CD4-positive, CD25-positive, alpha-beta regulatory T cell (primary cell): ENCODE results near the gene RNF123. TPM values are rescaled to one million over a fixed set of nuclear protein-coding genes. Genes with fewer than 3 reads are reported as not detected.

Experiments
- ATAC-seq, 2 donors: fragments of 150-1000 bp; cut with Tn5 transposase; one replicate each; pipeline ENCODE4 v1.10.0; 2021; ENCODE audit warnings: low read depth in 2 of 2, moderate number of reproducible peaks in 2 of 2, moderate library complexity in 1 of 2
- DNase-seq, 3 donors: peaks; one replicate each; pipeline versions ENCODE4 v3.0.0 to v3.0.0-alpha.2; 2012 to 2022; ENCODE audit warnings: mixed read lengths in 1 of 3
- H3K27ac ChIP-seq: one replicate; pipeline ENCODE4 v1.7.0; 2013; ENCODE audit warnings: mild to moderate bottlenecking, low read length; ENCODE audit not compliant: insufficient read depth, poor library complexity, severe bottlenecking
- H3K27me3 ChIP-seq: one replicate; pipeline ENCODE4 v1.7.0; 2013; ENCODE audit warnings: low read length; ENCODE audit not compliant: control insufficient read depth, insufficient read depth
- H3K36me3 ChIP-seq: one replicate; pipeline ENCODE4 v1.7.0; 2013; ENCODE audit warnings: mild to moderate bottlenecking, low read length, moderate library complexity; ENCODE audit not compliant: control insufficient read depth, insufficient read depth
- H3K4me1 ChIP-seq: 2 replicates; pipeline ENCODE4 v1.7.0; 2013; ENCODE audit warnings: mild to moderate bottlenecking, low read length; ENCODE audit not compliant: insufficient read depth, control insufficient read depth, poor library complexity, severe bottlenecking
- H3K4me3 ChIP-seq: one replicate; pipeline ENCODE4 v1.7.0; 2013; ENCODE audit warnings: low read depth, mild to moderate bottlenecking, low read length, moderate library complexity
- H3K9me3 ChIP-seq, 2 experiments: 1 replicate in 1 of 2; 2 replicates in 1 of 2; pipeline ENCODE4 v1.7.0; 2013; ENCODE audit warnings: low read length in 2 of 2, mild to moderate bottlenecking in 1 of 2, moderate library complexity in 1 of 2; ENCODE audit not compliant: control insufficient read depth in 2 of 2
- H3K27ac Mint-ChIP-seq, 3 donors: one replicate each; pipeline ENCODE4 v1.8.0; 2020 to 2022; ENCODE audit warnings: mild to moderate bottlenecking in 3 of 3, mixed read lengths in 3 of 3, moderate library complexity in 2 of 3
- H3K27me3 Mint-ChIP-seq: one replicate; pipeline ENCODE4 v1.8.0; 2022; ENCODE audit warnings: mild to moderate bottlenecking, mixed read lengths
- H3K36me3 Mint-ChIP-seq: one replicate; pipeline ENCODE4 v1.8.0; 2020; ENCODE audit warnings: mixed read lengths
- H3K4me1 Mint-ChIP-seq, 4 donors: one replicate each; pipeline ENCODE4 v1.8.0; 2020 to 2022; ENCODE audit warnings: mixed read lengths in 4 of 4, mild to moderate bottlenecking in 1 of 4
- H3K4me3 Mint-ChIP-seq, 4 donors: one replicate each; pipeline ENCODE4 v1.8.0; 2020 to 2022; ENCODE audit warnings: mild to moderate bottlenecking in 4 of 4, mixed read lengths in 4 of 4, moderate library complexity in 3 of 4
- H3K9me3 Mint-ChIP-seq, 7 donors: one replicate each; pipeline ENCODE4 v1.8.0; 2020 to 2022; ENCODE audit warnings: mixed read lengths in 7 of 7, mild to moderate bottlenecking in 3 of 7, moderate library complexity in 2 of 7
- polyA plus RNA-seq, 4 donors: library from polyadenylated mRNA; unstranded; fragments of 300-500 nt; fragmentation: Illumina TruSeq; gene quantifications; one replicate each; pipeline ENCODE4 v1.2.3, GENCODE V29; 2021
- total RNA-seq: library from RNA; stranded (reverse); gene quantifications from one replicate; pipeline ENCODE4 v1.2.3, GENCODE V29; 2022

The RNF123 gene
- total and polyA plus RNA-seq, 5 donors from 2014 or later = 9.8 to 47.1 (median 13.6) TPM

- ATAC-seq = no peak
- Mint-ChIP-seq H3K4me3 (peak overlapping the region in 1 of 4 donors; percentile 50), H3K36me3 (peaks cover 9% of the 10 kb centered on the region), H3K27me3 (no peaks in the 10 kb centered on the region), H3K4me1 (peaks cover 0 to 23% (median 12%) of the 10 kb centered on the region in 4 donors), H3K9me3 (no peaks in the 10 kb centered on the region), H3K27ac (no peak overlapping the region)
- Histone ChIP-seq H3K4me1 (peaks cover 21% of the 10 kb centered on the region), H3K27ac (no peak overlapping the region), H3K4me3 (no peak overlapping the region), H3K27me3 (no peaks in the 10 kb centered on the region), H3K36me3 (no peaks in the 10 kb centered on the region), H3K9me3 (no peaks in the 10 kb centered on the region)
- DNase-seq = no peak
Measured at GRCh38 chr3:49714728-49715550, 25.6 kb downstream of the RNF123 start.

- H3K4me3 Mint-ChIP-seq = no peak overlapping the region
- H3K4me1 Mint-ChIP-seq = peaks cover 0 to 29% (median 13%) of the 10 kb centered on the region in 4 donors
- Histone ChIP-seq H3K9me3 (no peaks in the 10 kb centered on the region), H3K4me1 (peaks cover 22% of the 10 kb centered on the region), H3K27ac (no peak overlapping the region), H3K27me3 (no peaks in the 10 kb centered on the region), H3K36me3 (no peaks in the 10 kb centered on the region), H3K4me3 (no peak overlapping the region)
- no peaks in the 10 kb centered on the region for H3K9me3 Mint-ChIP-seq
- ATAC-seq (no peak), DNase-seq (no peak)
- no peak overlapping the region for H3K27ac Mint-ChIP-seq
- H3K36me3 Mint-ChIP-seq = peaks cover 9% of the 10 kb centered on the region
- H3K27me3 Mint-ChIP-seq = no peaks in the 10 kb centered on the region
Measured at GRCh38 chr3:49715611-49716121, 26.3 kb downstream of the RNF123 start.

- H3K4me1 Mint-ChIP-seq = peaks cover 0 to 34% (median 13%) of the 10 kb centered on the region in 4 donors
- no peaks in the 10 kb centered on the region for H3K27me3 Mint-ChIP-seq
- no peaks in the 10 kb centered on the region for H3K9me3 Mint-ChIP-seq
- no peak overlapping the region for H3K27ac ChIP-seq
- DNase-seq (no peak), ATAC-seq (no peak)
- H3K27me3 ChIP-seq = no peaks in the 10 kb centered on the region
- peak overlapping the region in 2 of 4 donors; percentile 24 to 33 for H3K4me3 Mint-ChIP-seq
- no peak overlapping the region for H3K27ac Mint-ChIP-seq
- H3K4me3 ChIP-seq = no peak overlapping the region
- no peaks in the 10 kb centered on the region for H3K9me3 ChIP-seq
- peaks cover 22% of the 10 kb centered on the region for H3K4me1 ChIP-seq
- peaks cover 2% of the 10 kb centered on the region for H3K36me3 ChIP-seq
- peaks cover 7% of the 10 kb centered on the region for H3K36me3 Mint-ChIP-seq
Measured at GRCh38 chr3:49716169-49716568, 26.8 kb downstream of the RNF123 start.

- no peak for ATAC-seq
- Mint-ChIP-seq H3K4me1 (peaks cover 0 to 37% (median 12%) of the 10 kb centered on the region in 4 donors), H3K27ac (no peak overlapping the region), H3K27me3 (no peaks in the 10 kb centered on the region), H3K4me3 (no peak overlapping the region), H3K9me3 (no peaks in the 10 kb centered on the region), H3K36me3 (peaks cover 1% of the 10 kb centered on the region)
- peaks cover 22% of the 10 kb centered on the region for H3K4me1 ChIP-seq
- H3K27ac ChIP-seq = no peak overlapping the region
- peaks cover 8% of the 10 kb centered on the region for H3K36me3 ChIP-seq
- no peak for DNase-seq
- no peaks in the 10 kb centered on the region for H3K27me3 ChIP-seq
- H3K4me3 ChIP-seq = no peak overlapping the region
- H3K9me3 ChIP-seq = no peaks in the 10 kb centered on the region
Measured at GRCh38 chr3:49716691-49717210, 27.4 kb downstream of the RNF123 start.

GRCh38 chr3:49717211-49717958, 28.0 kb downstream of the RNF123 start:
- DNase-seq = no peak
- Histone ChIP-seq H3K9me3 (no peaks in the 10 kb centered on the region), H3K27me3 (no peaks in the 10 kb centered on the region), H3K4me1 (peaks cover 22% of the 10 kb centered on the region), H3K36me3 (peaks cover 8% of the 10 kb centered on the region), H3K4me3 (no peak overlapping the region), H3K27ac (no peak overlapping the region)
- ATAC-seq = no peak
- Mint-ChIP-seq H3K4me3 (peak overlapping the region in 3 of 4 donors; percentile 16 to 66 (median 44)), H3K27me3 (no peaks in the 10 kb centered on the region), H3K9me3 (no peaks in the 10 kb centered on the region), H3K4me1 (peaks cover 0 to 41% (median 13%) of the 10 kb centered on the region in 4 donors), H3K36me3 (no peaks in the 10 kb centered on the region), H3K27ac (no peak overlapping the region)

GRCh38 chr3:49717959-49718857, 28.9 kb downstream of the RNF123 start:
- H3K9me3 ChIP-seq = no peaks in the 10 kb centered on the region
- Mint-ChIP-seq H3K9me3 (no peaks in the 10 kb centered on the region), H3K27ac (peak overlapping the region in 1 of 3 donors; percentile 55), H3K36me3 (no peaks in the 10 kb centered on the region), H3K27me3 (no peaks in the 10 kb centered on the region), H3K4me1 (peaks cover 0 to 42% (median 20%) of the 10 kb centered on the region in 4 donors), H3K4me3 (peak overlapping the region; percentile 93 to 97 (median 94))
- no peaks in the 10 kb centered on the region for H3K27me3 ChIP-seq
- H3K4me3 ChIP-seq = no peak overlapping the region
- H3K27ac ChIP-seq = no peak overlapping the region
- peaks cover 25% of the 10 kb centered on the region for H3K4me1 ChIP-seq
- ATAC-seq = no peak
- DNase-seq = no peak
- peaks cover 8% of the 10 kb centered on the region for H3K36me3 ChIP-seq

GRCh38 chr3:49718858-49719213, 29.5 kb downstream of the RNF123 start:
- peaks cover 25% of the 10 kb centered on the region for H3K4me1 ChIP-seq
- H3K9me3 ChIP-seq = no peaks in the 10 kb centered on the region
- Mint-ChIP-seq H3K27me3 (no peaks in the 10 kb centered on the region), H3K4me1 (peaks cover 0 to 44% (median 22%) of the 10 kb centered on the region in 4 donors), H3K9me3 (no peaks in the 10 kb centered on the region), H3K27ac (peak overlapping the region in 2 of 3 donors; percentile 92 to 94), H3K36me3 (no peaks in the 10 kb centered on the region), H3K4me3 (peak overlapping the region; percentile 93 to 97 (median 94))
- peaks cover 8% of the 10 kb centered on the region for H3K36me3 ChIP-seq
- H3K4me3 ChIP-seq = peak overlapping the region; percentile 68
- H3K27me3 ChIP-seq = no peaks in the 10 kb centered on the region
- ATAC-seq (no peak), DNase-seq (no peak)
- H3K27ac ChIP-seq = peak overlapping the region; percentile 75
